ENCODE measurements around the gene SNAP25.

The SNAP25 gene

DNA sequence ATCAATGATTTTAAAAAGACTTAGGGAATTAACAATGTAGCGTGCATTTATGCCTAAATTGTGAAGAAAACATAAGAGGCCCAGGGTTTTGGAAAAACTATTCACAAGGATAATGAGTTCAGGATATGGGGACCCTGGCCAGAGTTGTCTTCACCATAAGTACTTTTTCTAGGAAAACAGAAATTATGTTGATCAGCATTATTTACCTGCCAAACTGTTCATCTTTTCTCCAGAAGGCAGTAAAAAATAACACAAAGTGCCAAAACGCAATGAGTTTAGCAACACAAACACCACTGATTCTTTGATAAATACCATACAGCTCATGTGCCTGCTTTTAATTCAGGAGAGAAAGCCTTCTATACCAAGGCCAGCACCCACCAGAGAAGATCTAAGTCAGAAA, 43.1 kb downstream of the SNAP25 start:
- DNase-seq (ENCODE audit: low read depth, low spot score) = no peak

DNA sequence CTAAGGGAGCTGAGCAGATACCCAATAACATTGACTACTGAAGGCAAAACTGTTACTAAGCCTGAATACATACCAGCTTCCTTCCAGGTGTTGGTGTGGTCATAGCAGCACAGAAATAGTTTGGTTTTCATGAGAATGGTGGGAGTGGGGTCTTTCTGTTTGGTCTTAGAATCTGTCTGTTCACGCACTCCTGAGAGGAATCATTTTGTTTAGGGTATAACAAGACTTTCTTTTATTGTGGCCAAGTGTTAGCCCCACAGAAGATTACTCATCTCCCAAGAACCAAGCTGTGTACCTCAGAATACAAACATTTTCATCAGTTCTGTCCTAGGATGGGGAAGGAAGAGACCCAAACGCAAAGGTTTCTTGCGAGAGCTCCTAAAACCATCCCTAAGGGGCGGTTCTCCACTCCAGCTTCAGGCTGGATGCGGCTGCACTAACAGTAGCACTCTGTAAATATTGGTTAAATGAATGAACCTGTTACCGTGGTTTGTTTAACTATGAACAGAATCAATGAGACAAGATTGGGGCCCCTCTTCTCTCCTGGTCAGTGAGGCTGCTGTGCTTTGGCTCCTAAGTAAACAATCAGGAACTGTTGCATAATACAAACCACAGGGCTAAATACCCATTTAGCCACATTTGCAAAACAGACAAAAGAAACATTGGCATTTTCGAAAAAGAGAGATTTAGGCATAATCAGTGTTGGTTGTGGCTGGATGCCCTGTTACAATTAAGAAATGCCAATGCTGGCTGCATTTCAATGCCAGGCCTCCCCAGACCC, 44.9 kb downstream of the SNAP25 start:
- DNase-seq (ENCODE audit: low read depth, low spot score) = no peak

DNA sequence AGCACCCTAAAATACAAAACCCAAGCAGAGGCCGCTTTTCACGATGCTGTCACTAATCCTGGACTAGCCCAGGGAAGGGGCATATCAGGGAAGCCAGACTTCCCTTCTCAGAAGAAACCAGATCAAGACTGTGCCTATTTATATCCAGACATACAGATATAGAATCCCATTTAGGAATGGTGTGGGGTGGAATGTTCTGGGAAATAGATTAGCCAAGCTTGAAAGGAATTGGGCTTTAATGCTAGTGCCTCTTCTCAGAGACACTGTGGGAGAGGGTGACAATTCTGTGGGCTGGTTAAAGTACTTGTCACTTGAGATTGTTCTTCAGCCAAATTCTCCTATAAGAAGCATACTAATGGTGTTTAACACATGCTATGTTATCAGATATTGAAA, 45.5 kb downstream of the SNAP25 start:
- no peak for DNase-seq (ENCODE audit: low read depth, low spot score)

DNA sequence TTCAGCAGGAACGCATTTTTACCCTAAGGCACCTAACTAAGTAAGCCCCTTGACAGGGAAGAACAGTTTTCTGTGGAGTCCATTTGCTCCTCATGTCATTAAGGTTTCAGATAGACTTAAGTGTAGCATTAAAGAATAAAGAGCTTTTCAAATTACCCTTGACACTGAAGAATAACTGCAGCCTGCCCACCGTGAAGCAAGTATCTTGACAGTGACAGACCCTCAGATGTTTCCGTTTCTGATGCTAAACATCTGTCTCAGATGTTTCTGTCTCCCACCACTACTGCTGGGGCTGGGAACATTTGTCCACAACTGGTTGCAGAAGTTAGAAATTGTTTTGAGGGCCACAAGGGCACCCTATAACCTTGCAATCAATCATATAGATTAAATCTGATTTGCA, 50.0 kb downstream of the SNAP25 start:
- no peak for DNase-seq (ENCODE audit: low read depth, low spot score)

DNA sequence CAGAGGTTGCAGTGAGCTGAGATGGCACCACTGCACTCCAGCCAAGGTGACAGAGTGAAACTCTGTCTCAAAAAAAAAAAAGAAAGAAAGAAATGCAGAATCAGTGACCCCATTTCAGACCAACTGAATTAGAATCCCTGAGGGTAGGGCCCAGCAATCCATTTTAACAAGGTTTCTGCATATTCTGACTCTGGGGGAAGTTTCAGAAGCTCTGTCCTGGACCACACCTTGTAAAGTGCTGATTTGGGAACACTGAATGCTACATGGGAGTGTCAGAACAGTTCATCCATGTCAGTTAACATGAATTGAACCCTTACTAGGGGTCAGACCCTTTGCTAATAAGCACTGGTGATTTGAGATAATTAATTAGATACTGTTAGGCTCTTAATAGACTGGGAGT, 52.0 kb downstream of the SNAP25 start:
- DNase-seq (ENCODE audit: low read depth, low spot score) = no peak

DNA sequence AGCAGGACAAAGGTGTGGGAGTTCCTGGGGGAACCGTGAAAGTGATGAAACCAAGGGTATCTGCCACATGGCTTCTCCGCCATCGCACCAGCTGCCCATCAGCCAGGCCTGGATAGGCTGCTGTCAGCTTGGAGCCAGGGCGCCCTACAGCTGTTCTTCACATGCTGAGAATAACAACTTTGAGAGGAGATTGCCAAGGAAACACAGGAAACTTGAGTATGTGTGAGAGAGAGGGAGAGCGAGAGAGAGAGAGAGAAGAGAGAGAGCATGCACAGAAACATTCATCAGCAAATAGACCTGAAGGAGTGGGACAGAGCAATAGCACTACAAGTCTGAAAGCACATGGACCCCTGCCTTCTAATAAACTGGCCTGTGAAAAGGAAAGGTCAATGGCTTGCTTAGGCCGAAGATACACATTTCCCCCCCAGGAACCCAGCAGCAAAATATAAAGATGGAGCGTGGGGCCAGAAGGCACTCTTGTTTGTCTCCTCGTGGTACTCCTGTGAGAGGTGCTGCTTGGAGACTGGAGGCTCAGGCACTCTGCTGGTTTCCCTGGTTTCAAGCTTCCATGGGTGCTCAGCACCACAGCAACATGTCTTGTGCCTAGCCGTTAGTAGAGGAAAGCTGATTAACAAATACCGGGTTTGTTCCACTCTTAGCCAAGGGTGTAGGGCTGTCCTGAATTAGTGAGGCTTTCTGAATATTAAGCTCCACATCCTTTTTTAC, 53.0 kb downstream of the SNAP25 start:
- DNase-seq (ENCODE audit: low read depth, low spot score) = no peak

DNA sequence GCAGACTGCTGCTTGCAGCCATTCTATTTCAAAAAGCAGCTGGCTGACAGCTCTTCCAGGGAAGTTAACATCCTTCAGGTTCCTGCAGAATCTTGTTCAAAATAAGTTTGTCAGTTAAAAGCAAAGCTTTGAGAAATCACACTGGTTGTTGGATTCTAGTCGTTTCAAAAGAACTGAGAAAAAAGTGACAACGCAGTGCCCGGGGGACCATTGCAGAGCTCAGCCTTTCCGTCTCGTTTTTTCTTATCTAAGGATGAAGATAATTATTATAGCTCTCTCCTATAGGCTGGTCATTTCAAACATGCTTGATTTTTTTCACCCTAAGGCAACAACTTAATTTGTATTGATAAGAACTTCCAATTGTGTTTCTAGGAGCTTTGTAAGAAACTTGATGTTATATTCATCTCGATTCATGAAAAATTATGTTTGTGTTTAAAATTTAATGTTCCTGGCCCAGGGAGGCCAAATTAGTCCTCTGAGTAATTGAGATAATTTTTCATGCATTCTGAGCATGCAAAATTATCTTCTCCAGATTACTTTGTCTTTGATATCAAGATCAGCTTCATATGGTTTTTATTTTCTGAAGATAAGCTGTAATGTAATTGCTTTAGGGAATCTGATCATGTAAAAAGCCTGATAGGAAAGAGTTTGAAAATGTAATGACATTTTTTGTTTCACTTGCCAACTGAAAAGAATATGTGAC, 58.4 kb downstream of the SNAP25 start:
- no peak for DNase-seq (ENCODE audit: low read depth, low spot score)

DNA sequence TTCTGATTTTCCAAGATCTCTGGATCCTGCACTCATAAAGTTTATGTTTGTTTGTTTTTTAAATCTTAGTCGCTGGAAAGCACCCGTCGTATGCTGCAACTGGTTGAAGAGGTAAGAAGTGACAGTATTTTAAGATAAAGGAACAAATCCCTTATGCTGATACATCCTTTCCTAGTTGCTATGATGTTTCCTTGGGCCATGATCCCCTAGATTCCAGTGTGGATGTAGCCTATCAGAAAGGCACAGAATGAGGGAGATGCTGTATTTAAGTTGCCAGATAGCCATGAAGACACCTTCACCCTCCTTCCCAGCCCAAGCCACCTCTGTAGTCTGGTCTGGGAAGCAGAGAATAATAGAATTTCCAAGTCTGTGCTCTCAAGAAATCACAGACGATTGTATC, 59.0 kb downstream of the SNAP25 start:
- DNase-seq (ENCODE audit: low read depth, low spot score) = no peak

DNA sequence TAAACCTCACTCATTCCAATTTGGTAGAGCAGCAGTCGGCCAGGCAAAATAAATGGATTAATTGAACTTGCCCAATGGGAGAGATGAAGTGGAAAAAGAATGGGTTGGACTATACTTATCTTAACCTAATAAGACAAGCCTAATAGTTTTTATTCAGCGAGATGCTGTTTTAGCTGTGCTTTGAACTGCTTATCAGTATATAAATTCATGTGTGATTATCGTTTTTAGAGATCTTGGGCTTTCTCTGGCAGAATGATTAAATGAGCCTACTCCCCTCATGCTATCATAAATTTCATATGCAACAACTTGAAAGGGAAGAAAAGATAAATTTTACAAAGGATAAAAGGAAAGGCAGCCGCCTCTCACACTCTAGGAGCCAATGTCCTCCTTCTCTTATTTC, 59.8 kb downstream of the SNAP25 start:
- no peak for DNase-seq (ENCODE audit: low read depth, low spot score)

DNA sequence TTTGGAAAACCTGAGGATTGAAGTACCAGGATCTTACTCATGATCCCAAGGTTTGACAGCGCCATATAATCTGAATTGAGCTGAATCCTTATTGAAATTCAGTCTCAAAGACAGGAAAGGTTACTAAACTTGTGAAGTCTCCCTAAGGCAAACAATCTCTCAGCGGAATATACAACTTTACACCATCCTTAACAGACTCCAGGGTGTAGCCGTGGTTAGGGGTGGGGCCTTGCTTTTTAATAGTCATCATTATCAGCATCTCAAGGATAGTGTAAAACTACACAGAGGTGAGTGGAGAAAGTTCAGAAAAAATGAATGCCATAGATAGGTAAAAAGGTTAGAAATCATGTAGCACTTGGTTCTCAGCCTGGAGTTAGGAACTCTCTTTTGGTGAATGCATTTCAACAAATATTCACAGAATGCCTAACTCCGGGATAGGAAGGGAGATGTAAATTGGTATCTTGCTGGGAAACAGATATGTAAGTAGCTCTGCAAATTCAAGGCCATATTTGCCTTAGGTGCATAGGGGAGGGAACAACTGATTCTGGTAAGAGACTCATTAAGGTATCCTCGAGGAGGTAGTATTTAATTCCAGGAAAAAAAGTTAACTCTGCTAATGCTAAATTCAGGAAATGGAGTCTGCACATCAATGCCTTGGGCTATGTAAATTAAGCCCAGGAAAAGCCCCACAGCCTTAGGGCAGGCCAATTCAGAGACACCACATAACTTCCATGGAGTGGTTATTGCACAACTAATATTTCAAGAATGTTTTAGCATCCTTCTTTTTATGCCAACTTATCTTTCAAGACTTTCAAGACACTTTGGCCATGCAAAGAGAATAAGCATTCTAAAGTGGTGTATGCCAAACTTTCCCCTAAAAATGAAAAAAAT, 61.6 kb downstream of the SNAP25 start:
- DNase-seq (ENCODE audit: low read depth, low spot score) = no peak

DNA sequence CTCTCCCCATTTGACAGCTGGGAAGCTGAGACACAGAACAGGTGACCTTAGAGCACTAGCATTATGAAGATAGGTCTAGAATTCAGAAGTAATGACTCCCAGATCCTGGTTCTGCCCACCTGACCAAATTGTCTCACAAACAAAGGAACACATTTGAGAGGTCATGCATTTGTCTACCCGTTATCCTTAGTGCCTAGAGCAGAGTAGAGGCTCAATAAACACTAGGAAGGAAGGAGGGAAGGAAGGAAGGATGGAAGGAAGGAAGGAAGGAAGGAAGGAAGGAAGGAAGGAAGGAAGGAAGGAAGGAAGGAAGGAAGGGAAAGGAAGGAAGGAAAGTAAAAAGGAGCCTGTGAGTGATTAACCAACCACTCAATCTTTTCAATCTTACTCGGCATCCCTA, 63.3 kb downstream of the SNAP25 start:
- no peak for DNase-seq (ENCODE audit: low read depth, low spot score)

DNA sequence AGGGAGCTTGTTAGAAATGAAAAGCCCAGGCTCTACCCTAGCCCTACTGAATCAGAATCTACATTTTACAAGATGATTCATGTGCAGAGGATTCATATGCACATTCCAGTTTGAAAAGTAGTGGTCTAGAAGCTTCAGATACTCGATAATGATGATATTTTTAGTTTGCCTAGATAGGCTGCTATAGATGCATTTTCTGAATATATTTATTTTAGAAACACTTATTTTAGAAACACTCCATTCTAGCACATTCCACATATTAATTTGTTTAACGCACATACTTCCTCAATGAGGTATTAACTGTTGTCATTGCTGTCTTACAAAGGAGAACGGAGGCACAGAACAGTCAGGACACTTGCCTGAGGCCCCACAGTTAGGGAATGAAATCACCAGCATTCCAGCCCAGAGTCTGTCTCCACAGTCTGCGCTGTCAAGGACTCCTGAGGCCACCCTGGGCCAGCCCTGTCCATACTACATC, 64.4 kb downstream of the SNAP25 start:
- DNase-seq (ENCODE audit: low read depth, low spot score) = no peak

DNA sequence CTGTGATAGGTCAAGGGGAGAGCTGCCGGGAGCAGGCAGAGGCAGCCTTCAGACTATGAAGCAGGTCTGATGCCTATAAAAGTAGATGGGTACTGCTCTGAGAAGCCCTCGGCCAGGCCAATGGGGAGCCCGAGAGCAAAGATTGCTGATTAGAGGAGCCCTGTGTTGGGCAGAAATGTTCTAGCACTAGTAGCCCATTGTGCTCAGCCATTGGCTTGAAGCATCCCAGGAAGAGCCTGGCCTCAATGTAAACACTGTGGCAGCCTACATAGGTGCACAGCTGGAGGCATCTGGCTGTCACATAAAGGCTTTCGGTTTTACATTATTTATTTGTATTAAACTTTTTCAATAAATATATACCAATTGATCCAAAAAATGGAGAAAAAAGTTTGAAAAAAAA, 67.7 kb downstream of the SNAP25 start:
- DNase-seq (ENCODE audit: low read depth, low spot score) = no peak

DNA sequence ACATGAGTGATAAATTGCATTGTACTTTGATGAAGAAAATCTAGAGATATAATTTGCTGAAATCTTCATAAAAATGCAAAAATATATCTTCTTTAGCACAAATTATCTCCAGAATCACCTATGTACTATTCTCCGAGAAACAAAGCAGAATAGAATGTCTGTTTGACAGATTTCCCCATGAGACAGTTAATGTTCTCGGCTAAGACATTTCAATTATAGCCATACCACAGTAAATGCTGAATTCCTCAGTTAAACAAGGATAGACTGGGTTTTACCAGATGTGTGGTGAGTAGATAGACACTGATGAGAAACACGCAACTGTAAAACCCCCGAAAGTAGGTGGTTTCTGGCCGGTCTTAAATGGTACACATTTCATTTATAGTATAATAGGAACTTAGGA, 69.8 kb downstream of the SNAP25 start:
- DNase-seq (ENCODE audit: low read depth, low spot score) = no peak

DNA sequence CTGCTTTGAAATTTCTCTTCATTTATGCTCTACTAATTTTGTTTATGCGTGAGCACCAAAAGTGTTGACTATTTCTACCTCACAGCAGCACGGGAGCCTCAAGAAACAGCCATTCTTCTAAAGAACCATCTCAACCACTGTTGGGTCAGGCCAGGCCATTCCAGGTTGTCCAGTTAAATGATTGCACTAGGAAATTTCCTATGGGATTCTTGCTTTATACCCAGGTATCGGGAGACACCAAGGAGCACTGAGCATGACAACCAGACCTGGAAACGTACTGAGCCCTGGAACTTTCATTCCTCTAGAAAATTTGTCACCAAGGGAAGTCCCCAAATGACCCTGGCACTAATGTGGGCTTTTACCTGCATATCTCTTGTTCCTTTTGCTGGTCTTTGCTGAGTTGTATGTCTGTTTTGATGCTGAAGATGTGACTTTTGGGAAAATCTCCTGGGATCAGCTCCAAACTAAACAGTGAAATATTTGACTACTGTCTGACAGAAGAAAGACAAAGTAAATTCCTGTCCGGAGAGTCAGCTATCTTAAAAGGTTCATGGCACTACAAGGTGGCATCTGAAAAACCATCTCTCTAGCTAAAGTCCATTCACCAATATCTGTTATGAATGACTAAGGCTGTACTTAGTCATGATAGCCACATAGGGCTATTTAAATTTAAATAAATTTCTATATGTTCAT, 70.5 kb downstream of the SNAP25 start:
- no peak for DNase-seq (ENCODE audit: low read depth, low spot score)

DNA sequence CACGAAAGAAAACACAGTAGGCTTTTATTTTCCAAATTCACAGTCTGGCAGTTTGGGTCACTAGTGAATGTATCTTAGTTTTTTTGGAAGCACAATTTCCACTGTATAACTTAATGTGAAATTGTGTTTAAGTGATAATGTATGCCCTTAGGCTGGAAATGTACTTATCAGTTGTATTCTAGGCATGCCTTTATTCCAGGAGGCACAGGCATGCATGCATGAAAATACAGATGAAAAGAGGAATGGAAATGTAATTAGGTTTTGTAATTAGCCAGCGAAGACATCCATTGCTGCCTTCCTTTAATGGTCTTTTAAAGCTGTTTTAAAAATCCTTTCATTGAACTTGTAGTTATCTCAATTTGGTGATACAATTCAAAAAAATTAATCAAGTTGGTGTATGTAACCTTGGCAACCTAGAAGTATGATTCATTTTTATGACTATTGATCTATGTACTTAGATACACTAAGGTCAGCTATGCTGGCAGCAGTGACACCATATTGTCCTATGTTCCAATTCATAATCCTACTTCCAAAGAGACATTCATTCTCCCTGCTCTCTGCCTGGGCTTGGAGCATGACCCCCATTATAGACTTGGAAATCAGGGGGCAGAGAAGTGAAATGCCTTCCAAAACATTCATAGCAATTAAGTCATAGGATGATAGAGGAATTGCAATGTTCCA, 73.1 kb downstream of the SNAP25 start:
- DNase-seq (ENCODE audit: low read depth, low spot score) = no peak

DNA sequence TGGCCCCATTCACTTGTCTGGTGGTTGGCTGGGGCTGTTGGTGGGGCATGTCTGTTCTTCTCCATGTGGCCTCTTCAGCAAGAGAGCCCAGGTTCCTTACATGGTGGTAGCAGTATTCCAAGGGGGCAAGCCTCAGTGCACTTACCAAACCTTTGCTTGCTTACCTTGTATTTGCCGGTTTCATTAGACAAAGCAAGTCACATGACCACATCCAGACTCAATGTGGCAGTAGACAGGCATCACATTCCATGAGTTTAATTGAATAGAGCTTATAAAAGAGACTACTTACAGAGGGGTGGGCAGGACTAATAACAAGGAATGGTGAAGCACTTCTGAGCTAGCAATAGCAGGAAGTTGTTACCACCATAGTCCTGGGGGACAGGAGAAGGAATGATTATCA, 78.6 kb downstream of the SNAP25 start:
- DNase-seq (ENCODE audit: low read depth, low spot score) = no peak

DNA sequence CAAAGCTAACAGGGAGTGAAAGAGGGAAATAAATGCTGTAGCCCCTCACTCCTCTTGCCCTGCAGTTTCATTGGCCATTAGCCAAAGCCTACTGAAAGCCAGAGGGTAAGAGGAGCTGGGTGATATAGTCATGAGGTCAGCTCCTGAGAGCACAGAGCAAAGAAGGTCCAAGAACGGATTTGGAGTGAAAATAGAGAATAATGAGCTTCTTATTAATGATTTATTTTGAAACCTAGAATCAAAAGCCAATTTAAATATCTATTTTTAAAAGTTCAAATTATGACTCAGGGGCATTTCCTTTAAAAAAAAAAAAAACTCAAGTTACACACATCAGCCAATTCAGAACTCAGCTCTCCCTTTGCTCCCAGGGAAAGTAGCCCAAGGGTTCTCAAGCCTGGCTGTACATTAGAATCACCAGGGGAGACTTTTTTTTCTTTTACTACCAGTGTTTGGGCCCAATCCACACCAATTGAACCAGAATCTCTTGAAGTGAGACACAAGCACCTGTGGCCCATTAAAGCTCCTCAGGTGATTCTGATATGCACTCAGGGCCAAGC, 79.1 kb downstream of the SNAP25 start:
- no peak for DNase-seq (ENCODE audit: low read depth, low spot score)

DNA sequence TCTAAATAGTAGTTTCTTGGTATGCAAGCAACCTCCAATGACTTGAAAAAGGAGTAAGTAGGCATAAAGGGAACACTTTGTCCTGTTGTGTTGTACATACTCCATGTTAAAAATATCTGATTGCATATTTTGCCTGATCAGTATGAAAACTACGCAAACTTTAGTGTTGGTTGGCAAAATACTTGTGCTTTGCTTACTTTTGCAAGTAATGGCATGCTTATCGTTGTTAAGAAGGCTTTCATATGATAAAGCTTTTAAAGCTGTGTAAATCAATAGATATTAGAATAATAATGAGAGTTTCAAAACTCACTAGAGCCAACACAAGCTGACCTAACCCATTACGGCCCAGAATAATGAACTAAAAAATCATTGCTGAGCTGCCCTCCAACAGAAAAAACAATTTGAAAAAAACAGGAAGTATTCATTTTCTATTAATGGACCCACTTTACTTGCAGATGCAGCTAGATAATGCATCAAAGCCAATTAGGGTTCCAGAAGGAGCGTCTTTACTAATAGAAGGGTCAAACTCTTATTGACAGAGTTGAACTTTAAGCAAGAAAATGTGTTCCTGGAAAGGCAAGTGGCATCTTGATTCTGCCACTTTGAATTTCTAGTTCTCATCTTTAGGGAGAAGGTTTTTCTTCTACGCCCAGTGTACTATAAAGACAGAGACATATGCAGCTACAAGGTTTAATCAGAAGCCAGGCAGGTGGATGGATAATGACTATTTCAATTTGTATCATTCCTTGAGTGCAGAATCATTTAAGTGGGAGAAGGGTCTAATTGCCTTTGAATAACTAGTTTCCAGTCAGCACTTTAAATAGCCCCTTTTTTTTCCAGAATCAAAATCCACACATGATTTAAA, 82.2 kb downstream of the SNAP25 start:
- DNase-seq (ENCODE audit: low read depth, low spot score) = no peak

Measured in activated naive CD8-positive, alpha-beta T cell treated with anti-CD3 and anti-CD28 coated beads, Interleukin-2, amount 50 U/mL, for 16 hours (primary cell).